ENCODE measurements around the gene PPP6R2.

Gene PPP6R2

GRCh38 chr22:50438305-50439275 lies 95.5 kb downstream of the PPP6R2 start:
- DNase-seq (ENCODE audit: insufficient read length, low spot score): no peak
- TF ChIP-seq POLR2A (IDR thresholded peaks at IDR 0.05; ENCODE audit: low read depth, low read length): no peak
- no peak for FAIRE-seq

GRCh38 chr22:50439314-50439870 lies 96.3 kb downstream of the PPP6R2 start:
- no peak for DNase-seq (ENCODE audit: insufficient read length, low spot score)
- no peak for TF ChIP-seq POLR2A (IDR thresholded peaks at IDR 0.05; ENCODE audit: low read depth, low read length)
- FAIRE-seq: no peak

DNA sequence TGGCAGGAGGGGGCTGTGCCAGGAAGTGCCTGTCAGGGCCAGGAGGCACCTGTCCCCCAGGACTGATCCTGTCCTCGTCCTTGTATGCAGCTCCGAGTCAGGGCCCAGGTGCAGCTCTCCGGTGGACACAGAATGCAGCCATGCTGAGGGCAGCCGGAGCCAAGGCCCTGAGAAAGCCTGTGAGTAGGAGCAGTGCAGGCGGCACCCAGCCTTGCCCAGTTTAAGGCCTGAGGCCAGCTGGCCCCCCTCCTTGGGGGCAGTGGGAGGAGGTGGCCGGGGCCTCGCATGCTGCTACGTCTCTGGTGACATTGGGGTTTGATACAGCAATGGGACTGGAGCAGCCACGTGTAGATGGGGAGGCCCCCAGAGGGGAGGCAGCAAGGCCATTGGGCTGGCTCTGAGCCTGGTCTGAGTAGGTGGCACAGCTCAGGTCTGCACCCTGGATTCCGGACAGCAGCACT lies 96.8 kb downstream of the PPP6R2 start:
- FAIRE-seq (no peak), DNase-seq (ENCODE audit: insufficient read length, low spot score) (no peak)
- no peak for TF ChIP-seq POLR2A (IDR thresholded peaks at IDR 0.05; ENCODE audit: low read depth, low read length)

GRCh38 chr22:50440544-50441249 lies 97.6 kb downstream of the PPP6R2 start:
- no peak for FAIRE-seq
- no peak for DNase-seq (ENCODE audit: insufficient read length, low spot score)
- TF ChIP-seq POLR2A (IDR thresholded peaks at IDR 0.05; ENCODE audit: low read depth, low read length): no peak

DNA sequence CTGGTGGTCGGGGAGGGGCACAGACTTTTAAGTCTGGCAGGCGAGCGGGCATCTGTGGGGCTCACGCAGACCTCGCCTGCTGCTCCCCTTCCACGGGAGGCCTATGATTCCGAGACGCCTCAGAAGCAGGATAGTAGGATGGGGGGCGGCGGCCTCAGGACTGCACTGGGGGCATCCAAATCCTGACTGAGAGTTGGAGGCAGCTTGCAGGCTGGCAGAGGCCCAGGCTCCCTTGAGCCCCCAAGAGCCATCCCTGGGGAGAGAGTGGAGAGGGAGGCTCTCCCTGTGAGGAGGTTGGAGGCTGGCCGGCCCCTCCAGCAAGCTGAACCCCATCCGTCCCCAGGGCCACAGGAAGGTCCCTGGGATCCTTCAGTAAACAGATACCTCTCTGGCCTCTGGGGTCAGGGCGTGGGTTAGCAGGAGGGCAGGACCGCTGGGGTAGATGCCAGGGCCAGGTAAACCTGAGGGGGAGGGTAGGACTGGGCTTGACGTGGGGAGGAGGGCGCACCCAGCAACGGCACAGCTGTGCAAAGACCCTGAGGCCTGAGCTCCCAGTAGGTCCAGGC lies 98.4 kb downstream of the PPP6R2 start:
- DNase-seq (ENCODE audit: insufficient read length, low spot score) (no peak), FAIRE-seq (no peak)
- no peak for TF ChIP-seq POLR2A (IDR thresholded peaks at IDR 0.05; ENCODE audit: low read depth, low read length)

DNA sequence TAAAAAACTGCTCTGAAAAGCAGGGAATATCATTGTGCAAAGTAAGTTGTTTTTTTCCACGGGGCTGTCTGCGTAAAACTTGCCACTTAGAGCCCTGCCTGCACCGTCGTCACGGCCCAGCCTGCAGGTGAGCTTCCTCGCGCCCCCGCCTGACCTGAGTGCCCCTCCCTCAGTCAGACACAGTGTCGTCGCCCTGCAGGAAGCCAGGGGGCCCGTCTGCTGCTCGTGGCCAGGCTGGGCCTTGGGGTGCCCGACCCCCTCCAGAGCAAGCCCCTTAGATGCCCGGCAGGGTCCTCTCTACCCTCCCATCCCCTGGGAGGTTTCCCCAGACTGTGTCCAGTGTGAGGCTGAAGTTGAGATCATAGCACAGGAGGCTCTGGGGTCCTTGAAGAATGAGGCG lies 100.1 kb downstream of the PPP6R2 start:
- TF ChIP-seq POLR2A (IDR thresholded peaks at IDR 0.05; ENCODE audit: low read depth, low read length): no peak
- FAIRE-seq (no peak), DNase-seq (ENCODE audit: insufficient read length, low spot score) (no peak)

GRCh38 chr22:50443801-50444625 lies 100.9 kb downstream of the PPP6R2 start:
- no peak for TF ChIP-seq POLR2A (IDR thresholded peaks at IDR 0.05; ENCODE audit: low read depth, low read length)
- FAIRE-seq: no peak
- no peak for DNase-seq (ENCODE audit: insufficient read length, low spot score)

- FAIRE-seq (no peak), DNase-seq (ENCODE audit: insufficient read length, low spot score) (peak; percentile 61)
- no peak for TF ChIP-seq POLR2A (IDR thresholded peaks at IDR 0.05; ENCODE audit: low read depth, low read length)
Measured at GRCh38 chr22:50444663-50445062, 101.5 kb downstream of the PPP6R2 start.

DNA sequence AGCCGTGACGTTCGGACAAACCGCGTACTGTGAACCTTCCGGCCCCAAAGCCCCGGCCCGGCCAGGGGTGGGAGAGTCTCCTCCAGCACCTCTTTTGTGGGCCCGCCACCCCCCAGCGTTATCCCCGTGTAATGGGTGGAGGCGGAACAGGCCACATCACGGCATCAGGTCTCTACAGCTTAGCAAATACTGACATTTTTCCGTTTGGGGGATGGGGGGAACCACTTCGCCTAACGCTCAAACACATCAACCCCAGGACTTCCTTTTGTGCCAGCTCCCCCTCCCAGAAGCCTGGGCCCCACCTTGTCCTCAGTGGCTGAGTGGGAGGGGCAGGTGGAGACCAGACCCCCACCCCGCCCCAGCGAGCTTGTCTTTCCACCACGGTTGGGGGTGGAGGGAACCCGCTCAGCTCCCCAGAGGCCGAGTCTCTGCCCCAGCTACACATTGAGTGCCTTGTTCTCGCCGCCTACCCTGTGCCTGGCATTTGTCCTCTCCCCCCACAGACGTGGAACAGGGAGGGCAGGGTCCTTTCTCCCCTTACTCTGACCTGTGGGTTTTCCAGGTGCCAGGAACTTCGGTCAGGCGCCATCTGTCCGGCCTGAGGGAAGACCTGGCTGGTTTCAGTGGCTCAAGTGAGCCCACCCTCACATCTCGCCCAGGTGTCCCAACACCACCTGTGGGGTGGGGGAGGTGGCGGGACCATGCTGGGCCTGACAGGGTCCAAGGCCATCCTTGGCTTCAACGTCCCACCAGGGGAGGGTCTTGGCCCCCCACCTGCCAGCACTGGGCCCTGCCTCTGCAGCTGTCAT lies 102.1 kb downstream of the PPP6R2 start:
- FAIRE-seq: no peak
- no peak for DNase-seq (ENCODE audit: insufficient read length, low spot score)
- TF ChIP-seq POLR2A (IDR thresholded peaks at IDR 0.05; ENCODE audit: low read depth, low read length): no peak

DNA sequence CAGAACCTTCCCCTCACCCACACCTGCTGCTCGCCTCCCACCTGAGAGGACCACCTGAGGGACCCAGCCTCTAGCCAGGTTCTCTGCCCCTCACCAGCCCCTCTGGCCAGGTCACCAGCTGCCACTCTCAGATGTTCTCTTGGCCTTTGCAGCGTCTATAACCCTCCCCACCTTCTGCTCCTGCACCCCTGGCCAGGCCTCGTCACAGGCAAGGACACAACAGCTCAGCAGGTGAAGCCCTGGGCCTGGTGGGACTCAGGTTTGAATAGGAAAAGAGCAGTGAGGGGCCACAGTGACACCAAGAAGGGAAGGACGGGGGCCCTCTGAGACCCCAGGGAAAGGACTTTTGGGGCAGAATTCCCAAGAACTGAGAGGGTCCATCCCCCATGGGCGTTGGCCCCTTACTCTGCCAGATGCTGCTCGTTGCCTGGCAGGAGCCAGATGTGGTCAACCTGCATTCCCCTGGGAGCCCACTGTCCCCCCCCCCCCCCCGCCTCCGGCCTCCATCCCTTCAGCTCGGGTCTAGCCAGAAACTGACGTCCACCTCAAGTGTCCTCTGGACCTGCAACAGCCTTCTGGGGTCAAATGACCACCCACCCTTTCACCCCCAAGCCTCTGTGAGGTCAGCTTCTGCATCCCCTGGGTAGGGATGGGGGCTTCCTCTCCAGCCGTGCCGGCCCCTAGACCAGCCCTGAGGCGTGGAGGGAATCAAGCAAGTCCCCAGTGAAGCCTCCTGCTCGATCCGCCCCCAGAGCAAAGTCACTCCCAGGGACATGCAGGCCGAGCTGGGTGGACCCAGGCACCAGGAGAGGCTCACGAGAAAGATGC lies 103.0 kb downstream of the PPP6R2 start:
- no peak for TF ChIP-seq POLR2A (IDR thresholded peaks at IDR 0.05; ENCODE audit: low read depth, low read length)
- DNase-seq (ENCODE audit: insufficient read length, low spot score) (no peak), FAIRE-seq (no peak)

GRCh38 chr22:50446708-50447575 lies 103.8 kb downstream of the PPP6R2 start:
- FAIRE-seq (no peak), DNase-seq (ENCODE audit: insufficient read length, low spot score) (no peak)
- TF ChIP-seq POLR2A (IDR thresholded peaks at IDR 0.05; ENCODE audit: low read depth, low read length): no peak

Measured in H54 (cell line).